Measurements from ENCODE around the gene LRRFIP1.
A peak's percentile ranks its signal among the peaks of the same experiment; 100 is the strongest.

Gene LRRFIP1

GRCh38 chr2:237627441-237628246 is at the start of gene LRRFIP1:
Gene LRRFIP1, plus strand, starts transcription at chr2:237627587. Its CDS starts 58 bp downstream, at chr2:237627645.
- no peaks in the 10 kb centered on the region for H3K9me3 ChIP-seq (ENCODE audit: low read length)
- peak within 1 kb of the TSS; percentile 41 for H2AFZ ChIP-seq (ENCODE audit: low read depth, low read length)
- peaks cover 13% of the 10 kb centered on the region for H3K4me1 ChIP-seq (ENCODE audit: insufficient read depth, low read length)
- H3K36me3 ChIP-seq (ENCODE audit: insufficient read depth, low read length): peaks cover 8% of the 10 kb centered on the region
- H3K27me3 ChIP-seq (ENCODE audit: insufficient read depth, low read length): peaks cover 19% of the 10 kb centered on the region
- peak within 1 kb of the TSS; percentile 72 for H3K4me3 ChIP-seq (ENCODE audit: low read length)

GRCh38 chr2:237577956-237578870 is 49.2 kb upstream of the LRRFIP1 start:
- H2AFZ ChIP-seq (ENCODE audit: low read depth, low read length): no peak overlapping the region
- H3K4me3 ChIP-seq (ENCODE audit: low read length): no peak overlapping the region
- peaks cover 5% of the 10 kb centered on the region for H3K4me1 ChIP-seq (ENCODE audit: insufficient read depth, low read length)
- no peaks in the 10 kb centered on the region for H3K36me3 ChIP-seq (ENCODE audit: insufficient read depth, low read length)
- H3K9me3 ChIP-seq (ENCODE audit: low read length): no peaks in the 10 kb centered on the region
- H3K27me3 ChIP-seq (ENCODE audit: insufficient read depth, low read length): peaks cover 5% of the 10 kb centered on the region

- H2AFZ ChIP-seq (ENCODE audit: low read depth, low read length): no peak overlapping the region
- peaks cover 1% of the 10 kb centered on the region for H3K27me3 ChIP-seq (ENCODE audit: insufficient read depth, low read length)
- peaks cover 5% of the 10 kb centered on the region for H3K4me1 ChIP-seq (ENCODE audit: insufficient read depth, low read length)
- no peaks in the 10 kb centered on the region for H3K36me3 ChIP-seq (ENCODE audit: insufficient read depth, low read length)
- no peaks in the 10 kb centered on the region for H3K9me3 ChIP-seq (ENCODE audit: low read length)
- H3K4me3 ChIP-seq (ENCODE audit: low read length): no peak overlapping the region
Measured at GRCh38 chr2:237581326-237581725, 46.1 kb upstream of the LRRFIP1 start.

GRCh38 chr2:237581751-237582746 is 45.3 kb upstream of the LRRFIP1 start:
- H3K27me3 ChIP-seq (ENCODE audit: insufficient read depth, low read length): no peaks in the 10 kb centered on the region
- H3K36me3 ChIP-seq (ENCODE audit: insufficient read depth, low read length): no peaks in the 10 kb centered on the region
- no peaks in the 10 kb centered on the region for H3K9me3 ChIP-seq (ENCODE audit: low read length)
- no peak overlapping the region for H2AFZ ChIP-seq (ENCODE audit: low read depth, low read length)
- H3K4me3 ChIP-seq (ENCODE audit: low read length): no peak overlapping the region
- H3K4me1 ChIP-seq (ENCODE audit: insufficient read depth, low read length): peaks cover 5% of the 10 kb centered on the region

- peaks cover 5% of the 10 kb centered on the region for H3K4me1 ChIP-seq (ENCODE audit: insufficient read depth, low read length)
- H3K4me3 ChIP-seq (ENCODE audit: low read length): no peak overlapping the region
- no peak overlapping the region for H2AFZ ChIP-seq (ENCODE audit: low read depth, low read length)
- H3K27me3 ChIP-seq (ENCODE audit: insufficient read depth, low read length): no peaks in the 10 kb centered on the region
- H3K36me3 ChIP-seq (ENCODE audit: insufficient read depth, low read length): no peaks in the 10 kb centered on the region
- no peaks in the 10 kb centered on the region for H3K9me3 ChIP-seq (ENCODE audit: low read length)
Measured at GRCh38 chr2:237583385-237584295, 43.7 kb upstream of the LRRFIP1 start.

GRCh38 chr2:237585590-237586221 is 41.7 kb upstream of the LRRFIP1 start:
- peaks cover 5% of the 10 kb centered on the region for H3K4me1 ChIP-seq (ENCODE audit: insufficient read depth, low read length)
- H2AFZ ChIP-seq (ENCODE audit: low read depth, low read length): no peak overlapping the region
- H3K36me3 ChIP-seq (ENCODE audit: insufficient read depth, low read length): no peaks in the 10 kb centered on the region
- H3K4me3 ChIP-seq (ENCODE audit: low read length): no peak overlapping the region
- H3K27me3 ChIP-seq (ENCODE audit: insufficient read depth, low read length): no peaks in the 10 kb centered on the region
- H3K9me3 ChIP-seq (ENCODE audit: low read length): no peaks in the 10 kb centered on the region

GRCh38 chr2:237588044-237588696 is 39.2 kb upstream of the LRRFIP1 start:
- Histone ChIP-seq H3K27me3 (ENCODE audit: insufficient read depth, low read length) (no peaks in the 10 kb centered on the region), H2AFZ (ENCODE audit: low read depth, low read length) (no peak overlapping the region), H3K4me3 (ENCODE audit: low read length) (no peak overlapping the region), H3K9me3 (ENCODE audit: low read length) (no peaks in the 10 kb centered on the region), H3K36me3 (ENCODE audit: insufficient read depth, low read length) (no peaks in the 10 kb centered on the region), H3K4me1 (ENCODE audit: insufficient read depth, low read length) (no peaks in the 10 kb centered on the region)

GRCh38 chr2:237590272-237591140 is 36.9 kb upstream of the LRRFIP1 start, which contains the start of gene RAB17:
Gene RAB17, minus strand, starts transcription at chr2:237590734. Its CDS starts 4,580 bp downstream, at chr2:237586154.
- Histone ChIP-seq H3K9me3 (ENCODE audit: low read length) (no peaks in the 10 kb centered on the region), H3K36me3 (ENCODE audit: insufficient read depth, low read length) (no peaks in the 10 kb centered on the region), H3K4me1 (ENCODE audit: insufficient read depth, low read length) (peaks cover 4% of the 10 kb centered on the region), H2AFZ (ENCODE audit: low read depth, low read length) (no peak within 1 kb of the TSS), H3K27me3 (ENCODE audit: insufficient read depth, low read length) (no peaks in the 10 kb centered on the region), H3K4me3 (ENCODE audit: low read length) (no peak within 1 kb of the TSS)

GRCh38 chr2:237591141-237591881 is 36.1 kb upstream of the LRRFIP1 start:
- H3K27me3 ChIP-seq (ENCODE audit: insufficient read depth, low read length): no peaks in the 10 kb centered on the region

GRCh38 chr2:237592425-237592980 is 34.9 kb upstream of the LRRFIP1 start:
- no peaks in the 10 kb centered on the region for H3K36me3 ChIP-seq (ENCODE audit: insufficient read depth, low read length)
- H3K27me3 ChIP-seq (ENCODE audit: insufficient read depth, low read length): no peaks in the 10 kb centered on the region
- H3K4me1 ChIP-seq (ENCODE audit: insufficient read depth, low read length): peaks cover 4% of the 10 kb centered on the region
- H3K4me3 ChIP-seq (ENCODE audit: low read length): no peak overlapping the region
- no peaks in the 10 kb centered on the region for H3K9me3 ChIP-seq (ENCODE audit: low read length)
- no peak overlapping the region for H2AFZ ChIP-seq (ENCODE audit: low read depth, low read length)

More at GRCh38 chr2:237591141-237591881, 36.1 kb upstream of the LRRFIP1 start:
- no peaks in the 10 kb centered on the region for H3K9me3 ChIP-seq (ENCODE audit: low read length)
- no peaks in the 10 kb centered on the region for H3K36me3 ChIP-seq (ENCODE audit: insufficient read depth, low read length)
- no peak overlapping the region for H2AFZ ChIP-seq (ENCODE audit: low read depth, low read length)
- no peak overlapping the region for H3K4me3 ChIP-seq (ENCODE audit: low read length)
- H3K4me1 ChIP-seq (ENCODE audit: insufficient read depth, low read length): peaks cover 4% of the 10 kb centered on the region

All from neuron (in vitro differentiated cells).